ENCODE measurements around the gene EPHB3. TPM values are rescaled to one million over a fixed set of nuclear protein-coding genes. Genes with fewer than 3 reads are reported as not detected.

The EPHB3 gene
- total and polyA plus RNA-seq, 4 donors, result 0.14 to 1.8 (median 0.67) TPM

DNA sequence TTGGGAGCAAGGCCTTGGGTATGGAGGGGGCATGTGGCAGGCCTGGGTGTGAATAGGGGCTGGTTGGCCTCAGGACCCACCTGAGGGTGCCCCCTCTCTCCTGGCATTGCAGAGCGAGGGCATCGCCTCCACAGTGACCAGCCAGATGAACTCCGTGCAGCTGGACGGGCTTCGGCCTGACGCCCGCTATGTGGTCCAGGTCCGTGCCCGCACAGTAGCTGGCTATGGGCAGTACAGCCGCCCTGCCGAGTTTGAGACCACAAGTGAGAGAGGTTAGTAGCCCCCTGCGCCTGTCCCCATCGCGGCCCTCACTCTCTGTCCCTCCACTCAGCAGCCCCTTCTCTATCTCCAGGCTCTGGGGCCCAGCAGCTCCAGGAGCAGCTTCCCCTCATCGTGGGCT lies 16.0 kb downstream of the EPHB3 start:
- no peak overlapping the region for H3K27ac ChIP-seq (ENCODE audit: low read depth in 1 of 2, low read length in 2 of 2)
- TF ChIP-seq, protein P1, sequence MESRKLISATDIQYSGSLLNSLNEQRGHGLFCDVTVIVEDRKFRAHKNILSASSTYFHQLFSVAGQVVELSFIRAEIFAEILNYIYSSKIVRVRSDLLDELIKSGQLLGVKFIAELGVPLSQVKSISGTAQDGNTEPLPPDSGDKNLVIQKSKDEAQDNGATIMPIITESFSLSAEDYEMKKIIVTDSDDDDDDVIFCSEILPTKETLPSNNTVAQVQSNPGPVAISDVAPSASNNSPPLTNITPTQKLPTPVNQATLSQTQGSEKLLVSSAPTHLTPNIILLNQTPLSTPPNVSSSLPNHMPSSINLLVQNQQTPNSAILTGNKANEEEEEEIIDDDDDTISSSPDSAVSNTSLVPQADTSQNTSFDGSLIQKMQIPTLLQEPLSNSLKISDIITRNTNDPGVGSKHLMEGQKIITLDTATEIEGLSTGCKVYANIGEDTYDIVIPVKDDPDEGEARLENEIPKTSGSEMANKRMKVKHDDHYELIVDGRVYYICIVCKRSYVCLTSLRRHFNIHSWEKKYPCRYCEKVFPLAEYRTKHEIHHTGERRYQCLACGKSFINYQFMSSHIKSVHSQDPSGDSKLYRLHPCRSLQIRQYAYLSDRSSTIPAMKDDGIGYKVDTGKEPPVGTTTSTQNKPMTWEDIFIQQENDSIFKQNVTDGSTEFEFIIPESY (IDR thresholded peaks at IDR 0.05), result no peak
- TF ChIP-seq, protein P2, sequence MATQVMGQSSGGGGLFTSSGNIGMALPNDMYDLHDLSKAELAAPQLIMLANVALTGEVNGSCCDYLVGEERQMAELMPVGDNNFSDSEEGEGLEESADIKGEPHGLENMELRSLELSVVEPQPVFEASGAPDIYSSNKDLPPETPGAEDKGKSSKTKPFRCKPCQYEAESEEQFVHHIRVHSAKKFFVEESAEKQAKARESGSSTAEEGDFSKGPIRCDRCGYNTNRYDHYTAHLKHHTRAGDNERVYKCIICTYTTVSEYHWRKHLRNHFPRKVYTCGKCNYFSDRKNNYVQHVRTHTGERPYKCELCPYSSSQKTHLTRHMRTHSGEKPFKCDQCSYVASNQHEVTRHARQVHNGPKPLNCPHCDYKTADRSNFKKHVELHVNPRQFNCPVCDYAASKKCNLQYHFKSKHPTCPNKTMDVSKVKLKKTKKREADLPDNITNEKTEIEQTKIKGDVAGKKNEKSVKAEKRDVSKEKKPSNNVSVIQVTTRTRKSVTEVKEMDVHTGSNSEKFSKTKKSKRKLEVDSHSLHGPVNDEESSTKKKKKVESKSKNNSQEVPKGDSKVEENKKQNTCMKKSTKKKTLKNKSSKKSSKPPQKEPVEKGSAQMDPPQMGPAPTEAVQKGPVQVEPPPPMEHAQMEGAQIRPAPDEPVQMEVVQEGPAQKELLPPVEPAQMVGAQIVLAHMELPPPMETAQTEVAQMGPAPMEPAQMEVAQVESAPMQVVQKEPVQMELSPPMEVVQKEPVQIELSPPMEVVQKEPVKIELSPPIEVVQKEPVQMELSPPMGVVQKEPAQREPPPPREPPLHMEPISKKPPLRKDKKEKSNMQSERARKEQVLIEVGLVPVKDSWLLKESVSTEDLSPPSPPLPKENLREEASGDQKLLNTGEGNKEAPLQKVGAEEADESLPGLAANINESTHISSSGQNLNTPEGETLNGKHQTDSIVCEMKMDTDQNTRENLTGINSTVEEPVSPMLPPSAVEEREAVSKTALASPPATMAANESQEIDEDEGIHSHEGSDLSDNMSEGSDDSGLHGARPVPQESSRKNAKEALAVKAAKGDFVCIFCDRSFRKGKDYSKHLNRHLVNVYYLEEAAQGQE (IDR thresholded peaks at IDR 0.05), result no peak
- TF ChIP-seq JUND (IDR thresholded peaks at IDR 0.05) (no peak), MAX (IDR thresholded peaks at IDR 0.05) (no peak), FOXA2 (IDR thresholded peaks at IDR 0.05) (no peak), RXRA (IDR thresholded peaks at IDR 0.05) (no peak), GABPA (IDR thresholded peaks at IDR 0.05 in 1 of 2, conservative IDR thresholded peaks at IDR 0.05 in 1 of 2) (no peak), ATF3 (IDR thresholded peaks at IDR 0.05) (no peak), HNF4G (IDR thresholded peaks at IDR 0.05) (no peak), SP1 (IDR thresholded peaks at IDR 0.05) (no peak), YY1 (IDR thresholded peaks at IDR 0.05) (no peak), RAD21 (IDR thresholded peaks at IDR 0.05) (no peak)
- no peak for DNase-seq (ENCODE audit: low spot score)

GRCh38 chr3:184578218-184578617 lies 16.6 kb downstream of the EPHB3 start:
- H3K4me3 ChIP-seq (ENCODE audit: low read depth in 1 of 3, low read length in 3 of 3), result no peak overlapping the region
- 89% methylated on average over 7 of the region's 7 CpGs for WGBS
- H3K27ac ChIP-seq (ENCODE audit: low read depth in 1 of 2, low read length in 2 of 2), result no peak overlapping the region
- no peaks in the 10 kb centered on the region for H3K9me3 ChIP-seq (ENCODE audit: control insufficient read depth in 4 of 4, low read length in 3 of 4)
- peaks cover 13 to 26% (median 25%) of the 10 kb centered on the region in 4 donors for H3K4me1 ChIP-seq (ENCODE audit: control insufficient read depth in 4 of 4, insufficient read depth in 4 of 4, low read length in 3 of 4)
- no peak overlapping the region for H3K9ac ChIP-seq (ENCODE audit: low read depth in 1 of 2, low read length in 2 of 2)
- no peaks in the 10 kb centered on the region for H3K27me3 ChIP-seq (ENCODE audit: control insufficient read depth in 4 of 4, insufficient read depth in 4 of 4, low read length in 3 of 4)
- no peaks in the 10 kb centered on the region for H3K36me3 ChIP-seq (ENCODE audit: control insufficient read depth in 4 of 4, insufficient read depth in 3 of 4, low read depth in 1 of 4, low read length in 3 of 4)
- no peak for DNase-seq (ENCODE audit: low spot score)
- TF ChIP-seq HNF4G (IDR thresholded peaks at IDR 0.05) (no peak), YY1 (IDR thresholded peaks at IDR 0.05) (no peak), TAF1 (conservative IDR thresholded peaks at IDR 0.05) (no peak), ATF3 (IDR thresholded peaks at IDR 0.05) (no peak), GABPA (IDR thresholded peaks at IDR 0.05 in 1 of 2, conservative IDR thresholded peaks at IDR 0.05 in 1 of 2) (no peak), RAD21 (IDR thresholded peaks at IDR 0.05) (no peak), CTCF (IDR thresholded peaks at IDR 0.05; ENCODE audit: low read depth, low read length, missing input control) (no peak), MAX (IDR thresholded peaks at IDR 0.05) (no peak), SP1 (IDR thresholded peaks at IDR 0.05) (no peak), FOXA2 (IDR thresholded peaks at IDR 0.05) (no peak), FOXA1 (IDR thresholded peaks at IDR 0.05) (no peak), JUND (IDR thresholded peaks at IDR 0.05) (no peak), HNF4A (conservative IDR thresholded peaks at IDR 0.05) (no peak), NR2F2 (IDR thresholded peaks at IDR 0.05) (no peak)
- TF ChIP-seq, protein P1 (IDR thresholded peaks at IDR 0.05), result no peak
- TF ChIP-seq, protein P2 (IDR thresholded peaks at IDR 0.05), result no peak

More for the DNA sequence above, 16.0 kb downstream of the EPHB3 start:
- 95% methylated on average over 15 of the region's 15 CpGs for WGBS
- Histone ChIP-seq H3K9me3 (ENCODE audit: control insufficient read depth in 4 of 4, low read length in 3 of 4) (no peaks in the 10 kb centered on the region), H3K36me3 (ENCODE audit: control insufficient read depth in 4 of 4, insufficient read depth in 3 of 4, low read depth in 1 of 4, low read length in 3 of 4) (no peaks in the 10 kb centered on the region), H3K27me3 (ENCODE audit: control insufficient read depth in 4 of 4, insufficient read depth in 4 of 4, low read length in 3 of 4) (no peaks in the 10 kb centered on the region), H3K9ac (ENCODE audit: low read depth in 1 of 2, low read length in 2 of 2) (no peak overlapping the region), H3K4me3 (ENCODE audit: low read depth in 1 of 3, low read length in 3 of 3) (no peak overlapping the region), H3K4me1 (ENCODE audit: control insufficient read depth in 4 of 4, insufficient read depth in 4 of 4, low read length in 3 of 4) (peaks cover 12 to 19% (median 19%) of the 10 kb centered on the region in 4 donors)
